HG03575 (cell line): ENCODE results near the gene DRAXIN.

Experiments used
- ATAC-seq: cut with Tn5 transposase; IDR thresholded peaks from one replicate; pipeline ENCODE4 v1.9.1; 2021; ENCODE audit not compliant: unreplicated experiment, insufficient number of reproducible peaks, low FRiP score; ENCODE audit errors: extremely low read depth

The DRAXIN gene

DNA sequence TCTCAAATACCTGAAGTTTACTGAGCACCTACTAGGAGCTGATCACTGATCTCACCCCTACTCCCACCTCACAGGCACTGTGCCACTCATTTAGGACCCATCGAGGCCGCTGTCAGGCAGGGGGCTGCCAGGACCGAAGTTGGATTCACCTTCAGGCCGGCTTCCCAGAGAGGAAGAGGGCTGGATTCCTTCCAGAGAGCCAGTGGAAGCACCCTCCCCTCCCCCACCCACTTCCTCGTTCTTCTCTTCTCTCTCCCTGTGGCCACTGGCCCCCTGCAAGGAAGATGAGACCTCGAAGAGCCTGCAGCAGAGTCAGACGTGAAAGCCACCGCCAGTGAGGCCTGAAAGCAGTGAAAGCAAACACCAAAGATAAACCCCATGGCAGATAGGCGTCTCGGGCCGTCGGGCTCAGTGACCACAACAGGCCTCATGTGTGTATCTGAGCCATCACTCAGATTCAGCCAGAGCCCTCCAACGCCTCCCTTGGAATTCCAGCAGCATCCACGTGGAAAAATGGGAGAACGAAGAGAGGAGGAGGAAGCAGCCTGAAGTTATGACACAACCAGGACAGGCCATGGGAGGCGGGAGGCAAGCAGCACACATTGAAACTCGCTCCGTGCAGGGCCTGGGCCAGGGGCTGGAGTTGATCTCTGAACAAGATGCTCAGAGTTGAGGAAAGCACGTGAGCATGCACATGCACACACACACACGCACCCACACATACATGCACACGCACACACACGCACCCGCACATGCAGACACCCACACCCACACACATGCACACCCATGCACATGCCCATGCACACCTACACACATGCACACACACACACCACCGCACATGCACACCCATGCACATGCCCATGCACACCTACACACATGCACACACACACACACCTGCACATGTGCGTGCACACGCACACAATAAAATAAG, 38.3 kb downstream of the DRAXIN start:
- no peak for ATAC-seq

GRCh38 chr1:11730429-11730891, 39.0 kb downstream of the DRAXIN start:
- ATAC-seq: no peak

DNA sequence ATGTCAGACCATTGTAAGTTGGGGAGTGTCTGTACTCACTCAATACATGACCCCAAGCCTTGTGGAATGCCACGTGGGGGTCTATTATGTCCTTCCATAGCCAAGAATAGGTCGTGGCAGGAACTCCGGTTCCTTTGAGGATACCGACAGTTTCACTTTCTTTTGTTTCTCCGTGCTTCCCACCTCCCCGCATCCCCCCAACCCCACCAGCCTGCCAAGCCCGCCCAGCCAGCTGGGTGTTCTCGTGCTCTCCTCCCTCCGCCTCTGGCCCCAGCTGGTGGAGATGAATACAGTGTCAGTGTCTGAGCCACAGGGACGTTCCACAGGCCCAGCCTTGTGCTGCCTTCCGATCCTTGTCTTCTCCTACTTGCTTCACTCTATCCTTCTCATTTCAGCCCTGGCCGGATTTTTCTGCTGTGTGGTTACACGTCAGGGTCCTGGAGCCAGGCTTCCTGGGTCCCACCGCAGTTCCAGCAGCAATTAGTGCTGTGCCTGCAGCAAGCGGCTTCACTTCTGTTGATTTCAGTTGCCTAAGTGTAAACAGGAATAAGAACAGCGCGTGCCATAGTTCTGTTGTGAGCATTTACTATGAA, 40.3 kb downstream of the DRAXIN start:
- no peak for ATAC-seq

GRCh38 chr1:11733306-11733705, 41.8 kb downstream of the DRAXIN start:
- ATAC-seq: no peak

GRCh38 chr1:11735531-11735853, 44.0 kb downstream of the DRAXIN start:
- no peak for ATAC-seq

GRCh38 chr1:11735854-11736745, 44.6 kb downstream of the DRAXIN start, which contains the start of gene AGTRAP:
Gene AGTRAP (plus strand): TSS chr1:11736136. CDS start chr1:11736209, 73 bp downstream.
- no peak for ATAC-seq

DNA sequence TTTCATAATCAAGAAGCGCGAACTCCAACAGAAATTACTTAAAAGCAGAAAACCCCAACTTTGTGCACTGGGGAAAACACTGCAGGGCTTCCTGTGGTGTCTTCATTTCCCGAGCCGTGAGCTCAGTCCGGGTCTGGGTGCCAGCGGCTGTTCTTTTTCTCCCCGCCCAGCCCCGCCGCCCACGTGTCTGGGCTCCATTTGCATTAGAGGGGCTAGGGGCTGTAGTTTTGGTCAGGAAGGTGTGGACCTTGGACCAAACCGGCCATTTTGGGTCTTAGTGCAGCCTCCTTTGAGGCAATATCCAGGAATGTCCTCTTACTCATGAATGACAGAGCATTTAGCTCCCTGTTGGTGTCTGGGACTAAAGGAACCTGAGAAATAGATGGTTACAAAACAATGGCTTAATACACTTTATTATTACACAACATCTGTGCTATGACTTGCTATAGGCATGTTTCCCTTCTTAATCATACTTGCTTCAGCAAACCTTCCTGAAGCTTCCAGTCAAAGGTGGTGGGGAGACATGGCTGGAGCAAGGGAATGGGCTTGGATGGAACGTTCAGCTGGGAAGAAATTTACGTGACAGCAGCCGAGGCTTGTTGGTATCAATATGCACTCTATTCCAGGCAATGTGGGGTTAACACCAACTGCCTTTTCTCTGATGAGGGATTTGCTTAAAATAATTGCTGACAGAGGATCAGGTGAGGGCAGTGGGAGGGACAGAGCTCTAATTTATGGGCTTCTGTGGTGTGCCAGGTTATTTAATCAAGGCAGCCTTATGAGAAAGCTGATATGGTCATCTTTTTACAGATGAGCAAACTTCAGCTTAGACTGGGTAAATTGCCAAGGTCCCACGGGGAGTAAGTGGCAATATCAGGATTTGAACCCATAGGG, 45.5 kb downstream of the DRAXIN start:
- no peak for ATAC-seq

DNA sequence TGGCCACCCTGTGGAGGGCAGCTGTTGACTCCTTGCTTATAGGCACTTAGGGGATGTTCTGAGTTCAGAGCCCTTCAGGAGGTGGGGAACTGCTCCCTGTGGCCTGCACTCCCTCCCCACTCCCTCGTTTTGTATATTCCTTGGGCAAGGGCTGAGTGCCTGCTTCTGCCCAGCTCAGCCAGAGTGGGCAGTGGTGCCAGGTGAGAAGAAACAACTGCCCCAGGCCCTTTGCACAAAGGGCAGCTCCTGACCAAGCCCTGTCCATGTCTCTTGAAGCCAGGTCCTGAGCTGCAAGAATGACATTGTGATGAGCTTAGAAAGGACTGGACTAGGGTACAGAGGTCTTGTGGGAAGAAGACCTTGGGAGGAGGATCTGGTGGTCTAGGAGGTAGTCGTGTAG, 46.6 kb downstream of the DRAXIN start:
- ATAC-seq: no peak

DNA sequence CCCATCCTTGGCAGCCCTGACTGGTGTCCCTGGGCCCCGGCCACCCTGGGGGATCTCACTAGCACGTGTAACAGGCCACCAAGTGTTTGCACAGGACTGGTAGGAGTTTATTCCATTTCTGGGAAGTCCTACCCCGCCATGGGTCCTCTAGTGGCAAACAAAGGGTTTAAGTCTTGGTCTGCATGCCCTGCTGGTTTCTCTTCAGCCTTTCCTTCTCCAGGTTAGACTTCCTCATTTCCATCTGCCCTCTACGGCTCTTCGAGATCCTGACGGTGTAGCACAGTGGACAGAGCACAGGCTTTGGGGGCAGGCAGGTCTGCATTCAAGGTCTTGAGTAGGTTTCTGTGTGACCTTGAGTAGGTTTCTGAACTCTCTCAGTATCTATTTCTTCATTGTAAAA, 47.3 kb downstream of the DRAXIN start:
- ATAC-seq: no peak

GRCh38 chr1:11740258-11741192, 49.0 kb downstream of the DRAXIN start:
- no peak for ATAC-seq

DNA sequence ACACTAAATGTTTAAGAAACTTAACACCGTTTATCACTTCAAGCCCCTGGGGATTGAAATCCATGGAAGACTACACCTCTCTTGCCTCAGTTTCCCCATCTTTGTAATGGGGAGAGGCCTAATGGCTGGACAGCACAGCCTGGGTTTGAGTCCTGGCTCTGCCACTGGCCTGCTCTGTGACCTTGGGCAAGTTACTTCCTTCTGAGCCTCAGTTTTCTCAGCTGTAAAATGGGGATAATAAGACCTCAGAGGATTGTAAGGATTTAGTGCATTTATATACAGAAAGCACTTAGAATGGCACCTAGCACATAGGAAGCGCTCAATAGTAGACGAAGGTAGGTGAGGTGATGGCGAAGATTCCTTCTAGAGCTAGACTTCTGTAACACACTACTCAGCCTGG, 50.0 kb downstream of the DRAXIN start:
- ATAC-seq: no peak

DNA sequence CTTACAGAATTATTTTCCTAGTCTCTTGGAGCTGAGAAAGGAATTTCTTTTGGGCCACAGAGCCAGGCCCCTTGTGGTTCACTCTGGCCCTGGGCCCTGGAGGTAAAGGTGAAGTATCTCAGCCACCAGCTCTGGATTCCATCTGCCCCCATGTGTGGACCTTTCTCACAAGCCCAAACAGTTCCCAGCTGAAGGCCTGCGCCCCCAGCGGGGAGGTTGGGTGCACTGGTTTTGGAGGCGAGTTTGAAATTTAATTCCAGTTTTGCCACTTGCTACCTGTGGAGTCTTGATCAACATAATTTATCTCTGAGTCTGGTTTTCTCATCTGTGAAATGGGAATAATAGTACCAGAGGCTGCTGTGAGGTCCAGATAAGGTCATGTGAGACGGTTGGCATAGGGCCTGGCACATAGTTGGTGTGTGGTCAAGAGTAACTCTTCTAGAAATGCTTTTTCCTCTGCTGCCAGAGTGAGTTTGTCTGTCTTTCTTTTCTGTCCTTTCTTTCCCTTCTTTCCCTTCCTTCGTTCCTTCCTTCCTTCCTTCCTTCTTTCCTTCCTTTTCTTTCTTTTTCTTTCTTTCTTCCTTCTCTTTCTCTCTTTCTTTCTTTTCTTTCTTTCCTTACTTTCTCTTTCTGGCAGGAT, 50.5 kb downstream of the DRAXIN start:
- ATAC-seq: no peak

- no peak for ATAC-seq
Measured at GRCh38 chr1:11744287-11744686, 52.8 kb downstream of the DRAXIN start.

DNA sequence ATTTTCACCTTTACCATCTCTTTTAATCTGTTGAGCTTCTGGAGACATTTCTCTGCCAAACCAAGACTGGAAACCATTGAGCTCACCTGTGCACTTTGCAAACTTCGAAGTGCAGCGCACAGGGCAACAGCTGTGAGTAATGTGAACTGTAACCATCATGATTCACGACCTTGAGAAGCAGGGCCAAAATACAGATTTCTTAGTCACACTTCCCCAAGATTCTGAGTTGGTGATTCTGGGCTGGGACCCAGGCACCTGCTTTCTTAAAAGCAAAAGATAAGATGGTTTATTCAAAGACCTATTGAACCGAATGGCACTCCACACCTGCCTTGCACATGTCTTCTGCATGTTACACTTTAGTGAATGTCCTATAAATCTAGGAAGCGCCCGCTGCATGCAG, 54.6 kb downstream of the DRAXIN start:
- ATAC-seq: no peak

DNA sequence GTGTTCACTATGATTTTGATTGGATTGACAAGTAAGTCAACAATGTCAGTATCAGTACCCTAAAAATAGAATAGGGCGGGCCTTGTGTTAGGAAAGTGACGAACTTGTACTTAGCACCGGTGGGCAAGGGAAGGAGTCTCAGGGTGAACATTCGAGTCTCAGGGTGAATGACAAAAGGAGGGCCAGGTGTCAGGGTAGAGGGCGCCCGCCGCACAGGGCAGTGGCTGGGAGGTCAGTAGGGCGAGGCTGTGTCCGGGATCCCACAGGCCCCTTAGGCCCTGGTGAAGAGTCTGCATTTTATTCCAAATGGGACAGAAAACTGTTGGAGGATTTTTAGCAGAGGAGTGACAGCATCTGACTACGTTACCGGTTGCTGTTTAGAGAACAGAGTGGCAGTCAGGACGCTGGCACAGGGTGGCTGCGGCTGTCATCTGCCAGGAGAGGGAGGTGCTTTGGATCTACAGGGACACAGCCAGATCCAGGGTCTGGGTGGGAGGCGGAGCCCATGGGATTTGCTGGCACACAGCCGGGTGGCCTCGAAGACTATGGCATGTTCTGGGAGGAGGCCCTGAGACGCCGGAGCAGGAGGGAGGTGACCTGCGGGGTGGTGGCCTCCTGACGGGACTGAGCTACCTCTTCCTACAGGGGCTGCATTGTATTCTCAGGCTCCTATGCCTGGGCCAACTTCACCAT, 55.4 kb downstream of the DRAXIN start:
- no peak for ATAC-seq

DNA sequence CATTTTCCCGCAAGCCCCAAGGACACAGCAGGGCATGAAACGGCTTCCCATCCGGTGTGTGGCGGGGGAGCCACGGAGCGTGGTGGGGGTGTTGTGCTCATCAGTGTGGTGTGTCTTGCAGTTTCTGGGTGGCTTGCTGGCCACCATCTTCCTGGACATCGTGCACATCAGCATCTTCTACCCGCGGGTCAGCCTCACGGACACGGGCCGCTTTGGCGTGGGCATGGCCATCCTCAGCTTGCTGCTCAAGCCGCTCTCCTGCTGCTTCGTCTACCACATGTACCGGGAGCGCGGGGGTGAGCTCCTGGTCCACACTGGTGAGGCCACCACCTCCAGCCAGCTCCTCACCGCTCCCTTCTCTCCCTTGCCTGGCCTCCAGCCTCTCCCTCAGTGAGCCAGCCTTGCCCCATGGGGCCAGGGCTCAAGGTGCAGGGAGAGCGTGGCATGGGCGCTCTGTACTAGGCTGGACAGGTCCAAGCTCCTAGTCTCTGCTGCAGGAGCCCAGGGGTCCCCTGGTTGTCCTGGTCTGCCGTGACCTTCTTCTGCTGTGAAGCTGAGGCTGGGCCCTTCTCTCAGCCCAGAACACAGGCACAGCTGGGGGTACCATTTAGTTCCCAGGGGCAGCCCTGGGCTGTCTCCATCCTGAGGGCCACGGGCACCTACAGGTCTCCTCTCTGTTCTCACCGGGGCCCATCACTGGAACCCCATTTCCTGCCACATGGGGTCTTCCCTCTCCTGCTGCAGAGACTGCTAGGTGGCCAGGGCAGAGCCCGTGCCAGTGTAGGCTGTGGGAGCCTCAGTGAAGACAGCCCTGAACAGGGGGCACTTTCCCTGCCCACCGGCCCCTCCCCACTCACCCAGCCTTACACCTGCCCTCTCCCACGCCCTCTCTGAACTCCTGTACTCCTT, 57.0 kb downstream of the DRAXIN start:
- ATAC-seq: no peak
